HepG2 (cell line): ENCODE results near the gene CDCA5. TPM values are rescaled to one million over a fixed set of nuclear protein-coding genes. Genes with fewer than 3 reads are reported as not detected.

Experiments used
- ATAC-seq: fragments of 200-7000 bp; cut with Tn5 transposase; 3 replicates; pipeline ENCODE4 v1.9.1; 2020; ENCODE audit warnings: mild to moderate bottlenecking, moderate library complexity
- BruUV-seq: library from RNA; stranded (reverse); fragments of 400-500 nt; replicated peaks from 2 replicates; lab custom pipeline; 2021; lab: Mats Ljungman, UMichigan
- CTCF ChIA-PET: fragments of 300-600 bp; formaldehyde crosslinking; extraction: SDS; loops from one replicate; lab custom pipeline; 2021; ENCODE audit warnings: low total read pairs, inconsistent platforms, low intra/inter-chr PET ratio; lab: Yijun Ruan, JAX
- POLR2A ChIA-PET: fragments of 350-600 bp; sonication (Branson Sonifier 250); formaldehyde crosslinking; loops from one replicate; lab custom pipeline; 2020; ENCODE audit warnings: antibody characterized with exemption, inconsistent platforms; lab: Yijun Ruan, JAX
- DNase-seq: peaks from one replicate; pipeline ENCODE4 v3.0.0-alpha.2; 2015; ENCODE audit warnings: low spot score
- FAIRE-seq: peaks from 3 replicates; lab custom pipeline; 2011; peaks lifted over from hg19 to GRCh38; lab: Jason Lieb, UNC
- H2AFZ ChIP-seq: one replicate; pipeline ENCODE4 v1.6.1; 2011; ENCODE audit warnings: low read length, inconsistent platforms
- H3K27ac ChIP-seq: fragments of 300-600 bp; 3 replicates; pipeline ENCODE4 v1.8.0; 2011; ENCODE audit warnings: mixed run types, mild to moderate bottlenecking, mixed read lengths, low read length, inconsistent platforms; ENCODE audit not compliant: insufficient read depth; ENCODE audit errors: extremely low read length
- H3K27me3 ChIP-seq, 2 experiments: fragments of 200-600 bp in 1 of 2; 2 replicates in 1 of 2; 3 replicates in 1 of 2; pipeline versions ENCODE4 v1.6.0 to v1.8.0; 2011; ENCODE audit warnings: low read length in 2 of 2, mild to moderate bottlenecking in 2 of 2, moderate library complexity in 2 of 2, inconsistent platforms in 1 of 2; ENCODE audit not compliant: insufficient read depth in 2 of 2, control insufficient read depth in 1 of 2
- H3K36me3 ChIP-seq, 2 experiments: fragments of 200-600 bp in 1 of 2; replicated peaks in 1 of 2; 2 replicates in 1 of 2; 3 replicates in 1 of 2; pipeline versions ENCODE4 v1.5.1 to v1.8.0; 2011; ENCODE audit warnings: low read length in 2 of 2, inconsistent platforms in 1 of 2; ENCODE audit not compliant: insufficient read depth in 2 of 2, control insufficient read depth in 1 of 2
- H3K4me1 ChIP-seq: 2 replicates; pipeline ENCODE4 v1.5.1; 2012; ENCODE audit warnings: low read length, inconsistent platforms; ENCODE audit not compliant: insufficient read depth
- H3K4me2 ChIP-seq: 2 replicates; pipeline ENCODE4 v1.6.0; 2011; ENCODE audit warnings: low read depth, low read length, inconsistent platforms
- H3K4me3 ChIP-seq, 3 experiments: fragments of 200-600 bp in 1 of 3; sonication (generic), shearing (Covaris generic) in 1 of 3; replicated peaks in 1 of 3; 2 replicates each; pipeline ENCODE4 v1.5.1; 2011 to 2016; ENCODE audit warnings: low read length in 3 of 3, inconsistent platforms in 2 of 3, low read depth in 2 of 3, mild to moderate bottlenecking in 2 of 3, control low read depth in 1 of 3, mixed read lengths in 1 of 3; ENCODE audit not compliant: insufficient read depth in 1 of 3
- H3K79me2 ChIP-seq: one replicate; pipeline ENCODE4 v1.6.1; 2011; ENCODE audit warnings: low read length, inconsistent platforms; ENCODE audit not compliant: insufficient read depth
- H3K9ac ChIP-seq: 2 replicates; pipeline ENCODE4 v1.6.0; 2011; ENCODE audit warnings: mild to moderate bottlenecking, low read depth, low read length, inconsistent platforms; ENCODE audit not compliant: insufficient read depth
- H3K9me3 ChIP-seq: 2 replicates; pipeline ENCODE4 v1.5.1; 2012; ENCODE audit warnings: mild to moderate bottlenecking, low read length
- H4K20me1 ChIP-seq: 2 replicates; pipeline ENCODE4 v1.6.0; 2011; ENCODE audit warnings: inconsistent platforms, mild to moderate bottlenecking, low read length, moderate library complexity; ENCODE audit not compliant: insufficient read depth
- ATM ChIP-seq: fragments of 450-650 bp; IDR thresholded peaks from 2 replicates; pipeline ENCODE4 v1.7.1; 2017; ENCODE audit warnings: mild to moderate bottlenecking, borderline replicate concordance
- HNF4A ChIP-seq: sonication (generic); formaldehyde crosslinking; IDR thresholded peaks from 2 replicates; pipeline ENCODE4 v1.4.0; 2020; ENCODE audit warnings: missing genetic modification reagents
- KMT2B ChIP-seq: IDR thresholded peaks from 2 replicates; pipeline ENCODE4 v1.6.1; 2016; ENCODE audit warnings: missing genetic modification reagents, missing compliant biosample characterization
- PRDM15 ChIP-seq: sonication (generic); formaldehyde crosslinking; IDR thresholded peaks from 2 replicates; pipeline ENCODE4 v1.4.0; 2020; ENCODE audit warnings: missing genetic modification reagents
- SAFB2 ChIP-seq: sonication (generic); formaldehyde crosslinking; IDR thresholded peaks from 2 replicates; pipeline ENCODE4 v1.5.1; 2020; ENCODE audit warnings: missing genetic modification reagents, low read depth, mild to moderate bottlenecking, borderline replicate concordance
- SNAPC2 ChIP-seq: sonication (generic); formaldehyde crosslinking; IDR thresholded peaks from 2 replicates; pipeline ENCODE4 v1.8.1; 2022; ENCODE audit warnings: mild to moderate bottlenecking, missing genetic modification reagents
- ZNF281 ChIP-seq: sonication (generic); formaldehyde crosslinking; IDR thresholded peaks from 2 replicates; pipeline ENCODE4 v1.4.0; 2020; ENCODE audit warnings: missing genetic modification reagents, borderline replicate concordance
- ZNF331 ChIP-seq: sonication (generic); formaldehyde crosslinking; IDR thresholded peaks from 2 replicates; pipeline ENCODE4 v1.4.0; 2020; ENCODE audit warnings: missing genetic modification reagents
- ZNF549 ChIP-seq: sonication (generic); formaldehyde crosslinking; IDR thresholded peaks from 2 replicates; pipeline ENCODE4 v1.5.0; 2020; ENCODE audit warnings: missing genetic modification reagents
- ZNF747 ChIP-seq: sonication (generic); formaldehyde crosslinking; IDR thresholded peaks from 2 replicates; pipeline ENCODE4 v1.8.1; 2023; ENCODE audit warnings: missing genetic modification reagents, mild to moderate bottlenecking, borderline replicate concordance
- ZSCAN25 ChIP-seq: sonication (generic); formaldehyde crosslinking; IDR thresholded peaks from 2 replicates; pipeline ENCODE4 v1.8.0; 2022; ENCODE audit warnings: mild to moderate bottlenecking, missing genetic modification reagents
- WGBS: methylation state at CpG from one replicate; pipeline ENCODE4 v1.1.6; 2017; ENCODE audit warnings: low lambda C conversion rate; 5-methylcytosine and 5-hydroxymethylcytosine counted together
- in situ Hi-C: cut with HindIII; loops from 2 replicates; pipeline ENCODE4 v1.10.0; 2017; ENCODE audit warnings: low pct_unique_long_range_greater_than_20kb; ENCODE audit not compliant: extremely low pct_ligation_motif_present
- intact Hi-C: fragments of 100-400 bp; cut with micrococcal nuclease; formaldehyde crosslinking; loops from one replicate; pipeline ENCODE4 v1.10.0; 2022; ENCODE audit not compliant: unreplicated experiment
- polyA plus RNA-seq, 8 experiments: library from polyadenylated mRNA; depleted of rRNA in 3 of 8; stranded (reverse) in 7 of 8; unstranded in 1 of 8; fragments of >200 nt; fragmentation: Illumina TruSeq in 4 of 8; extraction: Trizol in 4 of 8; gene quantifications; 2 replicates each; pipeline versions ENCODE4 v1.2.1 to v1.2.3, GENCODE V29; 2011 to 2016; ENCODE audit warnings: low read depth in 4 of 8, missing spikeins in 1 of 8, mixed read lengths in 1 of 8; ENCODE audit not compliant: insufficient read depth in 1 of 8
- total RNA-seq, 5 experiments: library from RNA; depleted of rRNA; stranded (reverse); fragments of >200 nt; fragmentation: Illumina TruSeq; extraction: Trizol; gene quantifications; 2 replicates each; pipeline ENCODE4 v1.2.3, GENCODE V29; 2016; ENCODE audit warnings: low read depth in 1 of 5

The CDCA5 gene
- total and polyA plus RNA-seq, 2 of the 13 experiments (the other 11 are each of a cell fraction or from before 2014, with no cell fraction given) = 13.5 to 50.6 TPM

- TF ChIP-seq PRDM15 (CRISPR knock-in tag) = peak; percentile 44; the same call in 1 of the 2 replicates
- TF ChIP-seq SNAPC2 = peak; percentile 14; the same call in 1 of the 2 replicates
- TF ChIP-seq ZNF331 (CRISPR knock-in tag) = no peak
- TF ChIP-seq ATM = no peak
Observed at GRCh38 chr11:65083134-65083833, 556 bp downstream of the CDCA5 start (continued).

- Histone ChIP-seq H3K27ac (peak overlapping the region; percentile 27), H3K9me3 (no peaks in the 10 kb centered on the region), H3K4me2 (no peak overlapping the region), H3K79me2 (peaks cover 28% of the 10 kb centered on the region), H3K36me3 (peaks cover 11 to 27% of the 10 kb centered on the region in 2 experiments), H3K27me3 (no peaks in the 10 kb centered on the region; a peak in 1 of 5 replicates), H3K9ac (no peak overlapping the region), H3K4me3 (no peak overlapping the region), H2AFZ (no peak overlapping the region), H3K4me1 (peaks cover 36% of the 10 kb centered on the region), H4K20me1 (no peaks in the 10 kb centered on the region)
- in situ Hi-C loops = no loop called here
- FAIRE-seq = no peak
- no TSS peak for BruUV-seq
- no peak for ATAC-seq
- intact Hi-C loops = loop anchor here (2.0 to 5.0 kb wide), 2 partner anchors 52 to 64 kb away; partner anchors contain the start of genes ARL2 and SNX15
- ChIA-PET CTCF (interaction anchor here (0.8 to 2.3 kb wide), 2 partner anchors 50 to 65 kb away, joined by 6 to 17 read pairs; partner anchors contain the start of genes ARL2 and SNX15), POLR2A (no interaction called here)
- DNase-seq = no peak
- 98% methylated on average over 6 of the region's 9 CpGs for WGBS
- TF ChIP-seq ZNF281 (no peak), SAFB2 (CRISPR knock-in tag) (no peak), SNAPC2 (no peak), ZNF747 (CRISPR knock-in tag) (no peak), KMT2B (CRISPR knock-in tag) (no peak), ZSCAN25 (no peak), ZNF549 (CRISPR knock-in tag) (no peak), HNF4A (CRISPR knock-in tag) (no peak)
Observed at GRCh38 chr11:65078786-65079342, 5.0 kb downstream of the CDCA5 start.
